Upper lobe of left lung (tissue), 6 donors: ENCODE measurements around the gene CMIP. TPM values are rescaled to one million over a fixed set of nuclear protein-coding genes. Genes with fewer than 3 reads are reported as not detected.

ENCODE experiments used
- ATAC-seq, 2 donors: fragments of 200-7000 bp; cut with Tn5 transposase; one replicate each; pipeline ENCODE4 v1.9.1; 2022; ENCODE audit warnings: mild to moderate bottlenecking in 2 of 2, moderate library complexity in 2 of 2; ENCODE audit not compliant: low FRiP score in 2 of 2
- DNase-seq, 2 donors: peaks; one replicate each; pipeline ENCODE4 v3.0.0-alpha.2; 2019 to 2020
- H3K27ac ChIP-seq, 4 donors: fragments of 200-600 bp; sonication (generic); one replicate each; pipeline ENCODE4 v1.5.1; 2016 to 2019
- H3K27me3 ChIP-seq, 4 donors: fragments of 200-600 bp; sonication (generic); one replicate each; pipeline ENCODE4 v1.5.1; 2017 to 2019
- H3K36me3 ChIP-seq, 4 donors: fragments of 200-600 bp; sonication (generic); one replicate each; pipeline ENCODE4 v1.5.1; 2016 to 2019
- H3K4me1 ChIP-seq, 4 donors: fragments of 200-600 bp; sonication (generic); one replicate each; pipeline ENCODE4 v1.5.1; 2018 to 2019
- H3K4me3 ChIP-seq, 4 donors: fragments of 200-600 bp; sonication (generic); one replicate each; pipeline ENCODE4 v1.5.1; 2017 to 2019; ENCODE audit warnings: mild to moderate bottlenecking in 2 of 4, moderate library complexity in 1 of 4
- H3K9me3 ChIP-seq, 4 donors: fragments of 200-600 bp; sonication (generic); one replicate each; pipeline ENCODE4 v1.5.1; 2018 to 2019
- EP300 ChIP-seq, 4 donors: sonication (generic); formaldehyde crosslinking; IDR thresholded peaks; one replicate each; pipeline ENCODE4 v1.5.1; 2017; ENCODE audit warnings: antibody characterized with exemption in 4 of 4, control low read depth in 2 of 4
- POLR2A ChIP-seq, 4 donors: fragments of 450-650 bp; IDR thresholded peaks; one replicate each; pipeline ENCODE4 v1.5.1; 2016 to 2017; ENCODE audit warnings: antibody characterized with exemption in 4 of 4, mild to moderate bottlenecking in 2 of 4
- POLR2AphosphoS5 ChIP-seq, 2 donors: sonication (generic); formaldehyde crosslinking; IDR thresholded peaks; one replicate each; pipeline ENCODE4 v1.5.1; 2017; ENCODE audit warnings: antibody characterized with exemption in 2 of 2
- WGBS, 2 donors: methylation state at CpG; one replicate each; pipeline ENCODE4 v1.1.5; 2017 to 2018; 5-methylcytosine and 5-hydroxymethylcytosine counted together
- total RNA-seq, 6 donors: library from RNA; depleted of rRNA in 4 of 6; stranded (reverse); fragments of >200 nt in 4 of 6; gene quantifications; one replicate each; pipeline versions ENCODE4 v1.1.0 to v1.2.1, GENCODE V29; 2016 to 2021
- TF ChIP-seq, protein P1 (sequence below), 6 experiments: fragments of 450-650 bp in 4 of 6; fragments of 200-600 bp in 2 of 6; sonication (generic) in 2 of 6; IDR thresholded peaks; one replicate each; pipeline ENCODE4 v1.5.1; 2016 to 2019; ENCODE audit warnings: antibody characterized with exemption in 6 of 6
- donor health status: DM: no; HTN: no; CAD: no; lungs with moderate emphysema.
- donor health status: DM: no; HTN: yes; CAD: no; lungs with severe emphysema.

Gene CMIP
- total RNA-seq, 6 donors from 2014 or later, result 48.3 to 109 (median 67.6) TPM

DNA sequence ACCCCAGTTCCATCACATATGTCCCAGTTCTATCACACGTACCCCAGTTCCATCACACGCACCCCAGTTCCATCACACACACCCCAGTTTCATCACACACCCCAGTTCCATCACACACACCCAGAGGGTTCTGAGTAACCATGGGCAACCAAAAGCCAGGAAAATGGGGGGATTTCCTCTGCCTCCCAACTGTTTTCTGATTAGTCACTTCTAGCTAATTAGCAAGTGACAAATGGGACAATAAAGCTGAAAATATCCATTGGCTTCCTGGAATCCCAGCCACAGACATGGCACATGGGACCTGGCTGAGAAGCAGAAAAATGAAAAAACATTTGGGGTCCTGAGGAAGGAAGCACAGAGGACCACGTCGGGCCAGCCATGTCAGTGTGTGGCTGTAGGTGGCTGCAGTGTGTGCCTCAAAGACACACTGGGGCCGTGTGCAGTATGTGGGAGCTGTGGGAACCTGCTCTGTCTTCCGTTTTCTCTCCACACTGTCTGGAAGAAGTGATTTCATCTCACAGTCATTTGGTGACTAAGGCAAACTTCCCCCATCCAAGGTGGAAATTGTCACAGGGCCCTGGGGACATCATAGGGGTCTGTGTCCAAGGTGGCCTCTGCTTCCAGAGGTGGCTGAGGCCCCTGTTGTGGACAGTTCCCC lies 106.7 kb downstream of the CMIP start:
- H3K4me3 ChIP-seq, result no peak overlapping the region
- H3K9me3 ChIP-seq, result no peaks in the 10 kb centered on the region
- TF ChIP-seq EP300 (IDR thresholded peaks at IDR 0.05) (no peak), POLR2A (IDR thresholded peaks at IDR 0.05) (no peak), POLR2AphosphoS5 (IDR thresholded peaks at IDR 0.05) (no peak)
- TF ChIP-seq, protein P1, sequence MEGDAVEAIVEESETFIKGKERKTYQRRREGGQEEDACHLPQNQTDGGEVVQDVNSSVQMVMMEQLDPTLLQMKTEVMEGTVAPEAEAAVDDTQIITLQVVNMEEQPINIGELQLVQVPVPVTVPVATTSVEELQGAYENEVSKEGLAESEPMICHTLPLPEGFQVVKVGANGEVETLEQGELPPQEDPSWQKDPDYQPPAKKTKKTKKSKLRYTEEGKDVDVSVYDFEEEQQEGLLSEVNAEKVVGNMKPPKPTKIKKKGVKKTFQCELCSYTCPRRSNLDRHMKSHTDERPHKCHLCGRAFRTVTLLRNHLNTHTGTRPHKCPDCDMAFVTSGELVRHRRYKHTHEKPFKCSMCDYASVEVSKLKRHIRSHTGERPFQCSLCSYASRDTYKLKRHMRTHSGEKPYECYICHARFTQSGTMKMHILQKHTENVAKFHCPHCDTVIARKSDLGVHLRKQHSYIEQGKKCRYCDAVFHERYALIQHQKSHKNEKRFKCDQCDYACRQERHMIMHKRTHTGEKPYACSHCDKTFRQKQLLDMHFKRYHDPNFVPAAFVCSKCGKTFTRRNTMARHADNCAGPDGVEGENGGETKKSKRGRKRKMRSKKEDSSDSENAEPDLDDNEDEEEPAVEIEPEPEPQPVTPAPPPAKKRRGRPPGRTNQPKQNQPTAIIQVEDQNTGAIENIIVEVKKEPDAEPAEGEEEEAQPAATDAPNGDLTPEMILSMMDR (IDR thresholded peaks at IDR 0.05), result no peak
- H3K27ac ChIP-seq, result peak overlapping the region in 3 of 4 donors; percentile 21 to 78 (median 37)
- ATAC-seq, result peak in 1 of 2 donors; percentile 49
- no peaks in the 10 kb centered on the region for H3K27me3 ChIP-seq
- DNase-seq, result no peak
- WGBS, 2 donors, result 65 to 72% methylated on average over 6 of the region's 6 CpGs
- H3K36me3 ChIP-seq, result no peaks in the 10 kb centered on the region
- peaks cover 53 to 81% (median 72%) of the 10 kb centered on the region in 4 donors for H3K4me1 ChIP-seq

DNA sequence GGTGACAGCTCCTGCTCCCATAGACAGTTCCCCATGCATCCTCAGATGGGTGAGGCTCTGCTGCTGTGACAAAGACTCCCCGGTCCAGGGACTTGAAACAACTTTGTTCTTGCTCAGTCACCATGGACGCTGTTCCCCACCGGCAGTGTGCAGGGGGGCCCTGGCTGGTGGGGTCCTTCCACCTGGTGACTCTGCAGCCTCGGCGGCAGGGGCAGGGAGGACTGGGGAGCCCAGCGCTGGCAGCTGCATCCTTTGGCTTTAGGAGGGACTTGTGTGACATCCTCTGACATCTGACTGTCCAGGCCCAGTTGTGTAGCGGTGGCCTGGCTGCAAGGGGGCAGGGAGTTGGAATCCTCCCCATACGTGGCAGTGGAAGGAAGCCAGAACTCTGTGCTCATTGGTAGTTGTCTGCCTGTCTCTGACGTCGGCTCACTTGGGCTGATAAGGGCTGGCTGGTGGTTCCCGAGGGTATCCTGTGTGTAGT lies 107.3 kb downstream of the CMIP start:
- Histone ChIP-seq H3K36me3 (no peaks in the 10 kb centered on the region), H3K27me3 (no peaks in the 10 kb centered on the region), H3K27ac (peak overlapping the region in 2 of 4 donors; percentile 37 to 78), H3K4me1 (peaks cover 53 to 83% (median 68%) of the 10 kb centered on the region in 4 donors), H3K4me3 (no peak overlapping the region), H3K9me3 (no peaks in the 10 kb centered on the region)
- 50 to 72% methylated on average over 2 to 10 of the region's 11 CpGs for WGBS, 2 donors
- DNase-seq (no peak), ATAC-seq (peak in 1 of 2 donors; percentile 44)
- no peak for TF ChIP-seq POLR2A (IDR thresholded peaks at IDR 0.05)
- TF ChIP-seq POLR2AphosphoS5 (IDR thresholded peaks at IDR 0.05), result peak; percentile 6 to 33

DNA sequence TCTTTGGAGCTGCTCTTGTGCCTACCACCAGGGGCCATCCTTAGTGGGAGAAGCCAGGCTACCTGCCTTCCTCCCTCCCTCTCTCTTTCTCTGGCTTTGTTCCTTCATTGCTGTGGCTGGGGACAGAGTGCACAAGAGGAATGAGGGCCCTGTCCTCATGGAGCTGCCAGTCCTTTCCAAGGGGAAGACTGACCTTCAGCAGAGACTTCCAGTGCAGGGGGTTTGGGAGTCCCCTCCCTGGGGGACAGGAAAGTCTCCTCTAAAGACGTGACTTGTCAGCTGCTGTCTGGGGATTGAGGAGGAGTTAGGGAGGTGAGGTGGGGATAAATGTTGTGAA lies 108.1 kb downstream of the CMIP start:
- 79 to 100% methylated on average over 1 of the region's 1 CpG for WGBS, 2 donors
- no peak for DNase-seq
- no peaks in the 10 kb centered on the region for H3K36me3 ChIP-seq
- ATAC-seq, result no peak
- H3K9me3 ChIP-seq, result no peaks in the 10 kb centered on the region
- H3K4me3 ChIP-seq, result no peak overlapping the region
- peaks cover 46 to 76% (median 60%) of the 10 kb centered on the region in 4 donors for H3K4me1 ChIP-seq
- TF ChIP-seq POLR2AphosphoS5 (IDR thresholded peaks at IDR 0.05), result no peak
- TF ChIP-seq, protein P1 (IDR thresholded peaks at IDR 0.05), result no peak
- no peak for TF ChIP-seq EP300 (IDR thresholded peaks at IDR 0.05)
- TF ChIP-seq POLR2A (IDR thresholded peaks at IDR 0.05), result no peak
- H3K27me3 ChIP-seq, result no peaks in the 10 kb centered on the region
- peak overlapping the region; percentile 26 to 78 (median 50) for H3K27ac ChIP-seq

DNA sequence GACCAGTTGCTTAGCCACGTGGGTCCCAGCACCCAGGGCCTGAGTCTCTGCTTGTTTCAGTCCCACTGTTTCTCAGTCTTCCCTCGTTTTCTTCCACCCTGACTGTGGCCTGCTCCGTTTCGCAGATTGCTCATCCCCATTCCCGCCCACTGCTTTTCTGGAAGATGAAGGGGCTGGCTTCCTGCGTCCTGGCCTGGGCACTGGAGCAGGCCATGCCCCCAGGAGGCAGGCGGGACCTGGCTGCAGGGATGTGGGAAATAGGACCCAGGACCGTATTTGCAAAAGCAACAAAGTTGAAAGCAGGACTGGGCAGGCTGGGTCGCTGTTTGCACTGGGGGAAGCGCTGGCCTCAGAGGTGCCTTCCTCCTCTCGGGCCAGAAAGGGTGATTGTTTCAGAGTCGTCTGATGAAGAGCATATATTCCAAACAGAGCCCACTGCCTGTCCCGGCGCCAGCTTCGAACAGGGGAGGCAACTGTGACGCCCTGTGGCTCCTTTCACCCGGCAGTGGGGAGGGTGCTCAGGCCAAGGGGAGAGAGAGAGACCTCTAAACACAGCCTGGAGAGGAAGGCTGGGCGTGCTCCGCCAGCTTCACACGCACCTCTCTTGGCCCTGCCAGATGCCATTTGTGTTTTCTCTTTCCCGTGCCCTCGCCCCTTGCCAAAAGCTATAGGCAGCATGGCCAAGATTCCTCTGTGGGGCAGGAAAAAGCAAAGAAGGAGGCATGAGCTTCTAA lies 108.6 kb downstream of the CMIP start:
- H3K9me3 ChIP-seq, result no peaks in the 10 kb centered on the region
- no peak overlapping the region for H3K4me3 ChIP-seq
- 57 to 61% methylated on average over 18 to 22 of the region's 22 CpGs for WGBS, 2 donors
- no peaks in the 10 kb centered on the region for H3K36me3 ChIP-seq
- peak overlapping the region; percentile 26 to 78 (median 50) for H3K27ac ChIP-seq
- ATAC-seq, result no peak
- DNase-seq, result no peak
- H3K4me1 ChIP-seq, result peaks cover 42 to 76% (median 59%) of the 10 kb centered on the region in 4 donors
- H3K27me3 ChIP-seq, result no peaks in the 10 kb centered on the region
- TF ChIP-seq POLR2A (IDR thresholded peaks at IDR 0.05) (no peak), EP300 (IDR thresholded peaks at IDR 0.05) (no peak), POLR2AphosphoS5 (IDR thresholded peaks at IDR 0.05) (no peak)
- TF ChIP-seq, protein P1 (IDR thresholded peaks at IDR 0.05), result no peak
